Caki2 (cell line): ENCODE results near the gene MSI2. TPM values are rescaled to one million over a fixed set of nuclear protein-coding genes. Genes with fewer than 3 reads are reported as not detected.

Source experiments
- DNase-seq: peaks from one replicate; pipeline ENCODE4 v3.0.0-alpha.2; 2015; ENCODE audit warnings: low read depth
- in situ Hi-C: cut with HindIII; loops from 2 replicates; pipeline ENCODE4 v1.10.0; 2016; ENCODE audit warnings: low sequenced_read_pairs, low pct_unique_long_range_greater_than_20kb, mixed read lengths
- total RNA-seq: library from RNA; depleted of rRNA; stranded (reverse); fragments of >200 nt; shearing (Covaris generic); gene quantifications from 2 replicates; pipeline ENCODE4 v1.2.3, GENCODE V29; 2014; ENCODE audit warnings: low replicate concordance; rRNA removed

The MSI2 gene
- total RNA-seq, 1 experiment from 2014 or later = 67.1 TPM

DNA sequence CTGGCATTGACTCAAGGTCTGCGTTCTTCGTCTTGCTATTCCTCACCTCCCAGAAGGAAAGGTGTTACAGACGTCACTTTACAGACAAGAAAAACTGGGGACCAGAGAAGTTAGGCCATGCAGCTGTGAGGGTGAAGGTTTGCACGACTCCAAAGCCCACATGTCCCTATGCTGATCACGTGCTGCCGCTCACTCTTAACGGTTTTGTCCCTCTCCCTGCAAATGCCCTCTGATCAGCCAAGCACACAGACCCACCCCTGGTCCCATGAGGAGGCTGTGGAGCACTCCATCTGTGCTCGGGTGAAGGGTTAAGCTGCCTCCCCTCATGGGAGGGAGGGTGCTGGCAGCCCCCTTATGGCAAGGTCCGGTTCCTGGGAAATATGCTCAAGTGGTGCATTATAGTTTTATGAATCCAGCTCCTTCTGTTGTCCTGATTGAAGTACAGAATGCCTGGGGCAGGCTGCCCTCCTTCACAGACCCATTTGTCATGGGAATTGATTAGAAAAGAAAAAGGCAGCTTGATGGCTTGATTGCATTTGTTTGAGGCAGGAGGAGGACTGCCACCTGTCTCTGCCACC lies 470.0 kb downstream of the MSI2 start:
- in situ Hi-C loops = no loop called here
- DNase-seq = no peak

- in situ Hi-C loops = no loop called here
- no peak for DNase-seq
Measured at GRCh38 chr17:57726838-57727237, 470.5 kb downstream of the MSI2 start.

DNA sequence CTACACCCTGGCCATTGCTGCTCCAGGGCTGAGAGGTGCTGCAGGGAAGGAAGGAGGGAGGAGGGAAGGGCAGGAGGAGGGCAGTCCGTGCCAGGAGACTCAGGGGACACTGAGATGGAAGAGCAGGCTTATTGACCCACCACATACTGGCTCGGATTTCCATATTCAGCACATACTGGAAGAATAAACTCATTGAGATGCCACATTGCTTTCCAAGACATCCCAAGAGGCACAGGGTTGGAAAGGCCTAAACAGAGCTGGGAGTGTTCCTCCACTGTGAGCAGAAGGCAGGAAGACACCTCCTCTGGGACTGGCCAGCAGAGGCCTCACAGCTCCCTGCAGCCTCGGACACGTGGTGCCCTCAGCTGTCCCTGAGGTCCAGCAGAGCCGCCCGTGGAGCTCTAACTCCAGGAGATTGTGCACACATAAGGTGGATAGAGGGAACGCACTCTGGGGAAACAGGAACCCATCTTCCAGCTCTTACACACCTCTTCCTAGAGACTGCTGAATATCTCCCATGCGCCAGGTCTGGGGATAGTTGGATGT lies 471.4 kb downstream of the MSI2 start:
- no peak for DNase-seq
- in situ Hi-C loops = no loop called here

DNA sequence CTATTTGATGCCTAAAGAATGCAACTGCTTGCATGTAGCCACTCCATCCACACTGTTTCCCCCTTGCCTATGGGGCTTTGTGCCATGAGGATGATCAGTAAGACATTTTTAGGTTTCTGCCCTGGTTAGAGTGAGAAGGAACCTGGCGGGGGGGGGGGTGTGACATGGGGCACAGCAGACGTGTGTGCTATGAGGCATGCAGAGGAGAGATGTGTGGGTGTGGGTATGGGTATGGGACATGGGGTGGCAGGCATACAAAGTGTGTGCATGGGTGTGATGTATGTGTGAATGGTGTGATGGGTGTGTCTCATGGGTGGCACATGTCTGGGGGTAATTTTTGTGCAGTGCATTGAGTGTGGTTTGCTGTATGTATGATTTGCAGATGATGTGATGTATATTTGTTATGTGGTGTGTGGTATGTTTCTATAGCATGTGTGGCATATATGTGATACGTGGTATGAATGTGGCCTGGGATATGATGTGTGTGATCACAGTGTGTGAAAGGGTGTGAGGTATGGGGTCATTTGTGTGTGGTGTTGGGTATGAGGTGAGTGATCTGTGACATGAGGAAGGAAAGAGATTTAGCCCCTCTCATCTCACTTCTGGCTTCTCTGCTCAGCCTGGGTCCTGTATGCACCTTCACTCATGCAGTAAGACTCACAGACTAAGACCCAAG lies 473.8 kb downstream of the MSI2 start:
- in situ Hi-C loops = no loop called here
- no peak for DNase-seq

GRCh38 chr17:57732062-57732461 lies 475.7 kb downstream of the MSI2 start:
- no peak for DNase-seq
- in situ Hi-C loops = no loop called here

GRCh38 chr17:57733085-57733484 lies 476.8 kb downstream of the MSI2 start:
- in situ Hi-C loops = no loop called here

More at GRCh38 chr17:57733085-57733484, 476.8 kb downstream of the MSI2 start:
- DNase-seq = no peak

Other genes with a start within 250 kb of the MSI2 start
- 3.2 and 11.5 TPM in 2 replicates for gene AKAP1, start 171.3 kb upstream of the MSI2 start, total RNA-seq